Sigmoid colon (tissue), 4 donors: ENCODE results near the gene GALNT14.

Source experiments
- CTCF ChIP-seq, 4 experiments: fragments of 450-650 bp in 3 of 4; fragments of 200-600 bp in 1 of 4; IDR thresholded peaks; one replicate each; pipeline ENCODE4 v1.5.1; 2016 to 2019; ENCODE audit warnings: antibody characterized with exemption in 4 of 4, mild to moderate bottlenecking in 3 of 4, moderate library complexity in 2 of 4
- EP300 ChIP-seq, 4 donors: sonication (generic); formaldehyde crosslinking; IDR thresholded peaks; one replicate each; pipeline ENCODE4 v1.6.1; 2017; ENCODE audit warnings: antibody characterized with exemption in 4 of 4
- POLR2A ChIP-seq, 2 donors: fragments of 450-650 bp; IDR thresholded peaks; one replicate each; pipeline ENCODE4 v1.6.1; 2016; ENCODE audit warnings: antibody characterized with exemption in 2 of 2, mild to moderate bottlenecking in 2 of 2, moderate library complexity in 2 of 2
- POLR2AphosphoS5 ChIP-seq, 4 donors: sonication (generic); formaldehyde crosslinking; IDR thresholded peaks; one replicate each; pipeline ENCODE4 v1.6.1; 2017; ENCODE audit warnings: antibody characterized with exemption in 4 of 4

DNA sequence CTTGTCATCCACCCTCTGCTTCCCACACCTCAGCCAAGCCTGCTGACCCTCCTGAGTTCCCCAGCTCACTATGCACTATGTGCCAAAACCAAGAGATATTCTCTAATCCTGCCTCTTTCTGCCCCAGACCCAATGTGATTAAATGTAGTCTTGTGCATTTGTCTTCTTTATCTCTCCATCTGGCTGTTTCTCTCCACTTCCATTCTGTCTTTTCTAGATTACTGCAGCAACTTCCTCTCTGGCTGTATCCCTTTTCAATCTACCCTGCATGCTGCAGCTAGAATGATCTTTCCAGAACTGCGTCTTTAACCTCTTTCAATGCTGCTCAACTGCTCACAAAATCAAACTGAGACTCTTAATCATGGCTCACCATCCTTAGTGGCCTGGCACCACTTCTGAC, 164.1 kb downstream of the GALNT14 start:
- TF ChIP-seq CTCF (IDR thresholded peaks at IDR 0.05) (no peak), POLR2AphosphoS5 (IDR thresholded peaks at IDR 0.05) (no peak), POLR2A (IDR thresholded peaks at IDR 0.05) (no peak), EP300 (IDR thresholded peaks at IDR 0.05) (no peak)
